A673 (cell line): ENCODE results near the gene ZNF124. TPM values are rescaled to one million over a fixed set of nuclear protein-coding genes. Genes with fewer than 3 reads are reported as not detected.
"Not testable (repeated sequence)": the region's sequence is repeated elsewhere in the genome, so short reads cannot be mapped to it uniquely, and the experiment has no call there.

Experiments
- BruUV-seq: library from RNA; stranded (reverse); fragments of 400-500 nt; replicated peaks from 2 replicates; lab custom pipeline; 2021; lab: Mats Ljungman, UMichigan
- CTCF ChIA-PET: fragments of 300-600 bp; sonication (Branson Sonifier 250); formaldehyde crosslinking; loops from one replicate; lab custom pipeline; 2022; ENCODE audit warnings: antibody characterized with exemption; lab: Charles Lee
- POLR2A ChIA-PET: fragments of 300-600 bp; sonication (Branson Sonifier 250); formaldehyde crosslinking; loops from one replicate; lab custom pipeline; 2022; ENCODE audit warnings: antibody characterized with exemption; ENCODE audit not compliant: low non-redundant PET; lab: Charles Lee
- DNase-seq: peaks from one replicate; pipeline ENCODE4 v3.0.0-alpha.2; 2015; ENCODE audit warnings: low spot score
- H3K27ac ChIP-seq: fragments of 200-600 bp; sonication (generic); 2 replicates; pipeline ENCODE4 v1.5.1; 2016; ENCODE audit warnings: mixed run types, low read depth, mild to moderate bottlenecking, mixed read lengths, antibody characterized with exemption, low read length; ENCODE audit not compliant: poor library complexity, severe bottlenecking
- H3K27me3 ChIP-seq: fragments of 200-600 bp; sonication (generic); replicated peaks from 2 replicates; pipeline ENCODE4 v1.6.1; 2017; ENCODE audit warnings: mixed run types, low read depth, mild to moderate bottlenecking, mixed read lengths, antibody characterized with exemption, low read length; ENCODE audit not compliant: insufficient read depth, poor library complexity
- H3K36me3 ChIP-seq: fragments of 200-600 bp; sonication (generic); 2 replicates; pipeline ENCODE4 v1.6.1; 2016; ENCODE audit warnings: mixed run types, mild to moderate bottlenecking, mixed read lengths, antibody characterized with exemption, low read length; ENCODE audit not compliant: insufficient read depth, poor library complexity, severe bottlenecking
- H3K4me1 ChIP-seq: fragments of 200-600 bp; sonication (generic); 2 replicates; pipeline ENCODE4 v1.6.1; 2017; ENCODE audit warnings: mixed run types, mild to moderate bottlenecking, mixed read lengths, antibody characterized with exemption, low read length; ENCODE audit not compliant: insufficient read depth, poor library complexity, severe bottlenecking
- H3K4me3 ChIP-seq: fragments of 200-600 bp; sonication (generic); 2 replicates; pipeline ENCODE4 v1.5.1; 2016; ENCODE audit warnings: low read depth, mixed run types, mild to moderate bottlenecking, mixed read lengths, low read length; ENCODE audit not compliant: poor library complexity, severe bottlenecking
- H3K9me3 ChIP-seq: fragments of 200-600 bp; sonication (generic); 2 replicates; pipeline ENCODE4 v1.6.1; 2016; ENCODE audit warnings: mixed run types, low read depth, mild to moderate bottlenecking, mixed read lengths, antibody characterized with exemption, low read length; ENCODE audit not compliant: poor library complexity, severe bottlenecking
- EZH2 ChIP-seq: fragments of 200-600 bp; sonication (generic); IDR thresholded peaks from 2 replicates; pipeline ENCODE4 v1.6.1; 2017; ENCODE audit warnings: borderline replicate concordance, low read depth, mild to moderate bottlenecking, mixed read lengths, antibody characterized with exemption, low read length; ENCODE audit not compliant: poor library complexity, severe bottlenecking
- intact Hi-C: fragments of 100-400 bp; cut with micrococcal nuclease; formaldehyde crosslinking; loops from one replicate; pipeline ENCODE4 v1.10.0; 2022; ENCODE audit not compliant: unreplicated experiment
- total RNA-seq: library from RNA; stranded (reverse); gene quantifications from 2 replicates; pipeline ENCODE4 v1.2.3, GENCODE V29; 2021
- TF ChIP-seq, protein P1 (sequence below): fragments of 300-800, 200-600 bp; sonication (generic); conservative IDR thresholded peaks from 2 replicates; pipeline ENCODE4 v1.5.1; 2017; ENCODE audit warnings: low read depth, mild to moderate bottlenecking, antibody characterized with exemption, low read length, moderate library complexity, mixed read lengths

Gene ZNF124
- total RNA-seq, 1 experiment from 2014 or later: 34.7 TPM

GRCh38 chr1:247164694-247165093 lies 7.1 kb downstream of the ZNF124 start:
- intact Hi-C loops: no loop called here
- no TSS peak for BruUV-seq
- no peak overlapping the region for H3K27ac ChIP-seq
- peaks cover 26% of the 10 kb centered on the region for H3K36me3 ChIP-seq
- H3K27me3 ChIP-seq: no peaks in the 10 kb centered on the region
- ChIA-PET CTCF (no interaction called here), POLR2A (no interaction called here)
- H3K9me3 ChIP-seq: peaks cover 80% of the 10 kb centered on the region
- TF ChIP-seq, protein P1, sequence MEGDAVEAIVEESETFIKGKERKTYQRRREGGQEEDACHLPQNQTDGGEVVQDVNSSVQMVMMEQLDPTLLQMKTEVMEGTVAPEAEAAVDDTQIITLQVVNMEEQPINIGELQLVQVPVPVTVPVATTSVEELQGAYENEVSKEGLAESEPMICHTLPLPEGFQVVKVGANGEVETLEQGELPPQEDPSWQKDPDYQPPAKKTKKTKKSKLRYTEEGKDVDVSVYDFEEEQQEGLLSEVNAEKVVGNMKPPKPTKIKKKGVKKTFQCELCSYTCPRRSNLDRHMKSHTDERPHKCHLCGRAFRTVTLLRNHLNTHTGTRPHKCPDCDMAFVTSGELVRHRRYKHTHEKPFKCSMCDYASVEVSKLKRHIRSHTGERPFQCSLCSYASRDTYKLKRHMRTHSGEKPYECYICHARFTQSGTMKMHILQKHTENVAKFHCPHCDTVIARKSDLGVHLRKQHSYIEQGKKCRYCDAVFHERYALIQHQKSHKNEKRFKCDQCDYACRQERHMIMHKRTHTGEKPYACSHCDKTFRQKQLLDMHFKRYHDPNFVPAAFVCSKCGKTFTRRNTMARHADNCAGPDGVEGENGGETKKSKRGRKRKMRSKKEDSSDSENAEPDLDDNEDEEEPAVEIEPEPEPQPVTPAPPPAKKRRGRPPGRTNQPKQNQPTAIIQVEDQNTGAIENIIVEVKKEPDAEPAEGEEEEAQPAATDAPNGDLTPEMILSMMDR: no peak
- TF ChIP-seq EZH2: no peak
- no peaks in the 10 kb centered on the region for H3K4me1 ChIP-seq
- DNase-seq: no peak
- H3K4me3 ChIP-seq: no peak overlapping the region

- Histone ChIP-seq H3K9me3 (peaks cover 86% of the 10 kb centered on the region), H3K4me3 (no peak overlapping the region), H3K36me3 (peaks cover 73% of the 10 kb centered on the region), H3K27ac (no peak overlapping the region), H3K4me1 (no peaks in the 10 kb centered on the region), H3K27me3 (no peaks in the 10 kb centered on the region)
- no peak for DNase-seq
- POLR2A ChIA-PET: no interaction called here
- intact Hi-C loops: no loop called here
- BruUV-seq: no TSS peak
- TF ChIP-seq, protein P1: no peak
- TF ChIP-seq EZH2: no peak
- CTCF ChIA-PET: no interaction called here
Observed at GRCh38 chr1:247156787-247157232, 15.0 kb downstream of the ZNF124 start.

GRCh38 chr1:247147781-247148180 lies 24.0 kb downstream of the ZNF124 start:
- no peak overlapping the region for H3K4me3 ChIP-seq
- no peak overlapping the region for H3K27ac ChIP-seq
- no peak for DNase-seq
- H3K4me1 ChIP-seq: no peaks in the 10 kb centered on the region
- CTCF ChIA-PET: no interaction called here
- TF ChIP-seq EZH2: no peak
- TF ChIP-seq, protein P1: no peak
- H3K9me3 ChIP-seq: peaks cover 90% of the 10 kb centered on the region
- peaks cover 53% of the 10 kb centered on the region for H3K36me3 ChIP-seq
- intact Hi-C loops: no loop called here
- POLR2A ChIA-PET: no interaction called here
- H3K27me3 ChIP-seq: no peaks in the 10 kb centered on the region
- BruUV-seq: no TSS peak

GRCh38 chr1:247147120-247147519 lies 24.7 kb downstream of the ZNF124 start:
- BruUV-seq, POLR2A ChIA-PET, H3K4me3 ChIP-seq, intact Hi-C loops, DNase-seq, H3K4me1 ChIP-seq, H3K27ac ChIP-seq, H3K27me3 ChIP-seq: not testable (repeated sequence)
- CTCF ChIA-PET: interaction anchor here (0.5 kb wide), 1 partner anchor 1760 kb away, joined by 3 read pairs; no protein-coding TSS in a partner anchor
- H3K36me3 ChIP-seq: peaks cover 52% of the 10 kb centered on the region
- H3K9me3 ChIP-seq: peaks cover 92% of the 10 kb centered on the region
